Measurements from ENCODE around the gene KLF5. TPM values are rescaled to one million over a fixed set of nuclear protein-coding genes. Genes with fewer than 3 reads are reported as not detected.

KLF5 gene
- total RNA-seq, 1 donor from 2014 or later: 3.9 TPM

- intact Hi-C loops (cut with micrococcal nuclease): loop anchor here (1.0 to 10.0 kb wide), 12 partner anchors 32 to 1229 kb away; partner anchors contain the start of genes BORA, DIS3, KLF12 and MZT1
Measured at GRCh38 chr13:73058432-73058735, 421 bp upstream of the KLF5 start.

GRCh38 chr13:73059460-73060250 lies 850 bp downstream of the KLF5 start:
- intact Hi-C loops (cut with micrococcal nuclease): loop anchor here (1.0 to 10.0 kb wide), 10 partner anchors 31 to 1228 kb away; partner anchors contain the start of gene KLF12

GRCh38 chr13:73060251-73061160 lies 1.7 kb downstream of the KLF5 start:
- intact Hi-C loops (cut with micrococcal nuclease): no loop called here

DNA sequence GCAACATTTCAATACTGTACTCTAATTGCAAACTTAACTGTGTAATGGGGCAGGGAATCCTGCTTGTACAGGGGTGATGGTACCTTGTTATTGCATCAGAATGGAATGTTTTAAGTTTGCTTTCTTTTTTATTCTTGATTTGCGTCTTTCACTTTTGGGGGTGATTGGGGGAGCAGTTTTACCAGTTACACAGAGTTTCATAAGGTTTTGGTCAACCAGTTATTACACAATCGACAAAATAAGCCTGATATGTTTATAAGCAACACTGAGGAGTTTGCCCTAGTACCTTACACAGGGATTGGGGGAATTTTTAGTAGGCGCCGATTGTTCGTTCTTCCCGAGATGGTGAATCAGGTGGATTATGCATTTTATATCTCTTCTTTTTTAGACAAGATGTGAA lies 2.7 kb downstream of the KLF5 start:
- intact Hi-C loops (cut with micrococcal nuclease): no loop called here

DNA sequence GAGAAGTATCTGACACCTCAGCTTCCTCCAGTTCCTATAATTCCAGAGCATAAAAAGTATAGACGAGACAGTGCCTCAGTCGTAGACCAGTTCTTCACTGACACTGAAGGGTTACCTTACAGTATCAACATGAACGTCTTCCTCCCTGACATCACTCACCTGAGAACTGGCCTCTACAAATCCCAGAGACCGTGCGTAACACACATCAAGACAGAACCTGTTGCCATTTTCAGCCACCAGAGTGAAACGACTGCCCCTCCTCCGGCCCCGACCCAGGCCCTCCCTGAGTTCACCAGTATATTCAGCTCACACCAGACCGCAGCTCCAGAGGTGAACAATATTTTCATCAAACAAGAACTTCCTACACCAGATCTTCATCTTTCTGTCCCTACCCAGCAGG lies 3.1 kb downstream of the KLF5 start:
- intact Hi-C loops (cut with micrococcal nuclease): no loop called here

DNA sequence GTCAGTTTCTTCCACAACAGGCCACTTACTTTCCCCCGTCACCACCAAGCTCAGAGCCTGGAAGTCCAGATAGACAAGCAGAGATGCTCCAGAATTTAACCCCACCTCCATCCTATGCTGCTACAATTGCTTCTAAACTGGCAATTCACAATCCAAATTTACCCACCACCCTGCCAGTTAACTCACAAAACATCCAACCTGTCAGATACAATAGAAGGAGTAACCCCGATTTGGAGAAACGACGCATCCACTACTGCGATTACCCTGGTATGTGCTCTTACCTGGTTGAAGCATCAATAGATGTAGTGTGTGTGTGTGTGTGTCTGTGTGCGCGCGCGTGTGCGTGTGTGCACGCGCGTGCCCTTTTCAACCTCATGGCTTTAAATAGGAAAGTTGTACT lies 3.7 kb downstream of the KLF5 start:
- intact Hi-C loops (cut with micrococcal nuclease): no loop called here

GRCh38 chr13:73063166-73063565 lies 4.4 kb downstream of the KLF5 start:
- intact Hi-C loops (cut with micrococcal nuclease): no loop called here

DNA sequence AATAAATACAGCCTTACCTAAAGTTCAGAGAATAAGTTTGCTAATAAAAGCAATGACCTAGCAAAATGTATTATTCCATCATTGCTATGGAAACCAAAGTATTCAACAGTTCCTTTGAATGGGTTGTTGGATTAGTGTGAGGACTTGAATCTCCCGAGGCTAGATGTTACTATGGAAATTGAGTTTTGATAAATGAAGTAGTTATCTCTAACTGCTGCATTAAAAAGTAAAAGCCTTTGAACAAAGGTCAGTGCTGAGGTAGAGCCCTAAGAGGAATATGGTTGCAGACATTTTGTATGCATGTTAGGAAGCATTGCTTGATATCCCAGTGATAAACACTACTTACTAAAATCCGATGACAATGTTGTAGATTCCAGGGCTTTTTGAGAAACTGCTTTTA lies 6.2 kb downstream of the KLF5 start:
- intact Hi-C loops (cut with micrococcal nuclease): no loop called here

GRCh38 chr13:73065665-73066340 lies 7.0 kb downstream of the KLF5 start:
- intact Hi-C loops (cut with micrococcal nuclease): no loop called here

DNA sequence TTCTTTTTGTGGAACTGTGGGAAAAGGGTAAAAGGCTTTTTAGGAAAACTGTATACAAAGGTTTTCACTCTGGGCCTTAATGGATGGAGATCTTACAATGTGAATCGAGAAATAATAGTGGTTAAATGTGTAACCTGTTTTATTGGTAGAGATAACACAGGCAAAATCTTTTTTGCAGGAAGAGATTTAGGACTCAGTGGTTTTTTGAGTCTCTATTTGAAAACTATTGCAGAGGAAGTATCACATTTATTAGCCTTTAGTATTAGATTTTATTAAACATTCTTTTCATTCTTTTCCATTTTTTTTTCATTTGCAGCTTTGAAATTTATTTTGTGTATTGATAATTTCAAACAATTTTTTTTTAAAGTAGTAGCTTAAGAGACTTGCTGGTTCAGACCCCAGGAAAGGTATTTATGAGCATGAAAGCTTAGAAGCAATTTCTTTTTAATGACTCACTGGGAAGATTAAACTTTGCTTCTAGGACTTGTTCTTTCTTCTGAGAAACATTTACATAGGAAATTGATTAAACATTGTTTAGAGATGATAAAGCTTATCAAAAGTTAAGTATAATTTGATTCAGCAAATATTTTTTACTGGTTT lies 10.5 kb downstream of the KLF5 start:
- intact Hi-C loops (cut with micrococcal nuclease): no loop called here

GRCh38 chr13:73070451-73071098 lies 11.8 kb downstream of the KLF5 start:
- intact Hi-C loops (cut with micrococcal nuclease): no loop called here

DNA sequence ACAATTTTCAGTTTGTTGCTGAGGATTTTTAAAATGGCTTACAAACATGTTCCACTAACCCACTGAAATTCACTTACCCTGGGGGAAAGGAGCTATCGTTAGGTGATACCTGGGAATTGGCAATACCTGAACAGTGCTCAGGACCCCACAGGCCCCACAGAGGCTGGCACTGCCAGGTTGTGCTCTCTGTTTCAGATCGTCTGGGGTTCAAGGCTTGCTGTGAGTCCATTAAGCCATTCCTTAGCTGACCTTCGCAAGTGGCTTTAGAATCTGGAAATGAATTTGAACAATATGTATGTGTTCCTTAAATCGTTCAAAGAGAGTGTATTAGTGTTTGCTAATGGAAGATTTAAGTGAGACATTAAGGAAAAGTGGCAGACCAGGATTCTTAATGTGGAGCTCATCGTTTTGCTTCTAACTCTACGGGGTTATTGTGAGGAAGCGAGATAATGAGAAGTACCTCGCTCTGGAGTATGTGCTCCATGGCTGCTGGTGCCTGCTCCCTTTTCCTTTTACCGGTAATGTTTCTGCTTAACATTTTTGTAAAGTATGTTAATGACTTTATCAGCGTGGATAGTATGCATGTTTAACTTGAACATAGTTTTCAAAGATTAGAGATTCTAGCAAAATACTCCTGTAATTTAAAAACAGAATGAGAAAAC lies 13.6 kb downstream of the KLF5 start:
- intact Hi-C loops (cut with micrococcal nuclease): no loop called here

DNA sequence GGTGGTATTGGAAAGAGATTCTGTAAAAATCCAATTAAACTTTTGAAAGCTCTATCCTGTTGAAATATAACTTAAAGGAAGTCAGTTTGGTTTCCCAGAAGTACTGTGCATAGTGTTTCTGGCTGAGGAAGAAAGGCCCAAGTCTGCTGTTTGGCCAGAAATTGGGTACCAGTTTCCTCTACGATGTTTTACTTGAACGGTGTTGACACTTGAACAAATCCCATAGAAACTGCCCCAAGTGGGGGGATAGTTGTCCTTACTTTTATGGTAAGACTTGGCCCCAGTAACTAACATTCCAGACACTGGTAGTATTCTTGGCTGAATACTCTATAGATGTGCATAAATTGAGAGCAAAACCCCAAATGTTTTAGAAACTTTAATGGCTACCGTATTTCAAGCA lies 14.2 kb downstream of the KLF5 start:
- intact Hi-C loops (cut with micrococcal nuclease): no loop called here

GRCh38 chr13:73074014-73074413 lies 15.2 kb downstream of the KLF5 start:
- intact Hi-C loops (cut with micrococcal nuclease): no loop called here

- intact Hi-C loops (cut with micrococcal nuclease): no loop called here
Measured at GRCh38 chr13:73074926-73075325, 16.1 kb downstream of the KLF5 start.

DNA sequence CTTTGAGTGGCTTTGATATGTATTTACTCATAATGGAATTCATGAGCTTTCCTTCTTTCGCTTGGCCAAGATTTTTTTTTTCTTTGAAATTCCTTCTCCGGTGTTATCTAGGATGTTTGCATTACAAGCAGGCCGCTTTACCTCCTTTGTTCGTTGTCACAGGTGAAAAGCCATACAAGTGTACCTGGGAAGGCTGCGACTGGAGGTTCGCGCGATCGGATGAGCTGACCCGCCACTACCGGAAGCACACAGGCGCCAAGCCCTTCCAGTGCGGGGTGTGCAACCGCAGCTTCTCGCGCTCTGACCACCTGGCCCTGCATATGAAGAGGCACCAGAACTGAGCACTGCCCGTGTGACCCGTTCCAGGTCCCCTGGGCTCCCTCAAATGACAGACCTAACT lies 16.7 kb downstream of the KLF5 start:
- intact Hi-C loops (cut with micrococcal nuclease): no loop called here

GRCh38 chr13:73075954-73076353 lies 17.1 kb downstream of the KLF5 start:
- intact Hi-C loops (cut with micrococcal nuclease): no loop called here

DNA sequence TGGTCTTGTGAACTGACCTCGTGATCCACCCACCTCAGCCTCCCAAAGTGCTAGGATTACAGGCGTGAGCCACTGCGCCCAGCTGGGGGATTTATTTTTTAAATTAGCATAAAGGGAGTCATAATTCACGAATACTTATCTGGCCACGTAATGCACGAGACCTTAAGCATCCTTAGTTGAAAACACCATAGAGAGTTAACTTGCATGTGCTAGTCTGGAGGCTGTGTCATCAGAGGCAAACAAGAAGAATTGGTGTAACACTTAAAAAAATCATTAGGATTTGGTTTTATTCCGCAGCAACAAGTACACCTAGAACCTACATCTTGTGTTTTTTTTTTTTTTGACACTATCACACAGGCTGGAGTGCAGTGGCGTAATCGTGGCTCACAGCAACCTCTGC lies 19.1 kb downstream of the KLF5 start:
- intact Hi-C loops (cut with micrococcal nuclease): no loop called here

GRCh38 chr13:73079359-73079758 lies 20.6 kb downstream of the KLF5 start:
- intact Hi-C loops (cut with micrococcal nuclease): no loop called here

- intact Hi-C loops (cut with micrococcal nuclease): no loop called here
Measured at GRCh38 chr13:73081256-73081915, 22.6 kb downstream of the KLF5 start.

Measured in T-helper 1 cell treated with Interleukin-12 subunit alpha and Interleukin-12 subunit beta and Interleukin-4 antibody, amounts not matched to agents 30 ng/mL and 1 ng/mL, for 36 hours (primary cell).